Epithelial cell of proximal tubule (primary cell): ENCODE data around the gene STT3A. TPM values are rescaled to one million over a fixed set of nuclear protein-coding genes. Genes with fewer than 3 reads are reported as not detected.
A peak's percentile ranks its signal among the peaks of the same experiment; 100 is the strongest.

ENCODE experiments used
- DNase-seq: peaks from one replicate; pipeline ENCODE4 v3.0.0-alpha.2; 2011; ENCODE audit warnings: low read depth
- H3K4me3 ChIP-seq: 2 replicates; pipeline ENCODE4 v1.5.1; 2011; ENCODE audit warnings: low read depth, mild to moderate bottlenecking, low read length
- CTCF ChIP-seq: conservative IDR thresholded peaks from 2 replicates; pipeline ENCODE4 v1.5.1; 2012; ENCODE audit warnings: low read depth, mild to moderate bottlenecking, low read length
- total RNA-seq: library from RNA; depleted of rRNA; stranded (reverse); fragments of >200 nt; gene quantifications from 2 replicates; pipeline ENCODE4 v1.2.3, GENCODE V29; 2015

The STT3A gene
- total RNA-seq, 1 donor from 2014 or later: 190 TPM

- no peak overlapping the region for H3K4me3 ChIP-seq
- TF ChIP-seq CTCF: no peak
- no peak for DNase-seq
These were observed 5.2 kb upstream of the STT3A start for GRCh38 chr11:125587480-125587879.

- no peak for TF ChIP-seq CTCF
- no peak for DNase-seq
- H3K4me3 ChIP-seq: no peak overlapping the region
These were observed 4.1 kb upstream of the STT3A start for GRCh38 chr11:125588505-125588904.

GRCh38 chr11:125591649-125592304, 875 bp upstream of the STT3A start:
- TF ChIP-seq CTCF: no peak
- H3K4me3 ChIP-seq: peak overlapping the region; percentile 89
- no peak for DNase-seq

- TF ChIP-seq CTCF: no peak
- peak overlapping the region; percentile 89 for H3K4me3 ChIP-seq
- DNase-seq: no peak
These were observed 615 bp downstream of the STT3A start for GRCh38 chr11:125593114-125593820.

DNA sequence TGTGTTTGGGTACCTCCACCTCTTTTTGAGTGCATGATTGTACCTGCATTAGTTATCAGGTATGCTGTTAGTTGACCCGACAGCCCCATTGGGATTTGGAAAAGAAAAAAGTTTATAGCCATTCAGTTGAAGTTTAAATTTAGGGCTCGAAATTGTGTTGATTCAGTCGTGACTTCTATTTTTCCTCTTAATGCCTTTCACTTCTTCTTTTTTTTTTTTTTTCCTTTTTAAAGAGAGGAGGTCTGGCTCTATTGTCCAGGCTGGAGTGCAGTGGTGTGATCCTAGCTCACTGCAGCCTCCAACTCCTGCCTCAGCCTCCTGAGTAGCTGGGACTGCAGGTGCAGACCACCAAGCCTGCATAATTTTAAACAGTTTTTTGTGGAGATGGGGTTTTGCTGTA, 2.3 kb downstream of the STT3A start:
- TF ChIP-seq CTCF: no peak
- no peak for DNase-seq
- no peak overlapping the region for H3K4me3 ChIP-seq

DNA sequence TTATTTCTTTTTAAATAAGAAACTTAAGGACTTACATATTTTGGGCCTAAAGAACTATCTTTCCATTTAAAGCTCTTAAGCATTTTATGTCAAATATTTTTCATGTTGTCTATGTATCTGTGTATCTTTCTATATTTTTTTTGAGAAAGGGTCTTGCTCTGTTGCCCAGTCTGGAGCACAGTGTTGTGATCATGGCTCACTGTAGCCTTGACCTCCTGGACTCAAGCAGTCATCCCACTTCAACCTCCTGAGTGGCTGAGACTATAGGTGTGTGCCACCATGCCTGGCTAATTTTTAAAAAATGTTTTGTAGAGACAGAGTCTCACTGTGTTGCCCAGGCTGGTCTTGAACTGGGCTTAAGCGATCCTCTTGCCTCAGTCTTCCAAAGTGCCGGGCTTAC, 8.0 kb downstream of the STT3A start:
- TF ChIP-seq CTCF: no peak
- no peak overlapping the region for H3K4me3 ChIP-seq
- no peak for DNase-seq

DNA sequence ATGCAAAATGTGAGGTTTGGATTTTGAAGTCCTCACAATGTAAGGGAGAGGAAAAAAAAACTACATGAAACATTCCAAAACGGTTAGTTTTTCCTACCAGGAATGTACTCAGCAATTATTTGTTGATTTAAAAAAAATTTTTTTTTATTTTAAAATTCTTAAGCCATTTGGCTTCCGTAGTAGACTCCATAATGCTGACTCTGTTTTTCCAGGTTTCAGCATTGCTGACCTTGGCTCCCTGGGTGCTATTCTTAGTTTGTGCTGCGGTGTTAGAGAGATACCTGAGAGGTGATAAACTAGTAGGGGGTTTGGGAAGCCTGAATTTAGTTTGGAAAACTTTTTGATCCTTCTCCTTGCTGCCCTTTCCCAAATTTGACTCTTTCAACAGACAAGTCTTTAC, 10.6 kb downstream of the STT3A start:
- no peak for TF ChIP-seq CTCF
- H3K4me3 ChIP-seq: no peak overlapping the region
- no peak for DNase-seq
